ENCODE data around the gene AGL.
A peak's percentile ranks its signal among the peaks of the same experiment; 100 is the strongest.
"Not testable (repeated sequence)": the region's sequence is repeated elsewhere in the genome, so short reads cannot be mapped to it uniquely, and the experiment has no call there.

Gene AGL

GRCh38 chr1:99944192-99944591 is 94.0 kb downstream of the AGL start:
- DNase-seq = no peak

GRCh38 chr1:99945174-99945573 is 95.0 kb downstream of the AGL start:
- DNase-seq = no peak

- DNase-seq = no peak
Observed at GRCh38 chr1:99950486-99950885, 100.3 kb downstream of the AGL start.

GRCh38 chr1:99952522-99952921 is 102.4 kb downstream of the AGL start:
- no peak for DNase-seq

GRCh38 chr1:99955375-99955774 is 105.2 kb downstream of the AGL start:
- no peak for DNase-seq

- no peak for DNase-seq
Observed at GRCh38 chr1:99956755-99957154, 106.6 kb downstream of the AGL start.

- no peak for DNase-seq
Observed at GRCh38 chr1:99957818-99958217, 107.7 kb downstream of the AGL start.

- not testable (repeated sequence) for DNase-seq
Observed at GRCh38 chr1:99959189-99959705, 109.1 kb downstream of the AGL start.

GRCh38 chr1:99960260-99960659 is 110.1 kb downstream of the AGL start:
- not testable (repeated sequence) for DNase-seq

- DNase-seq = no peak
Observed at GRCh38 chr1:99963041-99963795, 113.1 kb downstream of the AGL start.

- no peak for DNase-seq
Observed at GRCh38 chr1:99964806-99965205, 114.6 kb downstream of the AGL start.

GRCh38 chr1:99965646-99966375 is 115.7 kb downstream of the AGL start:
- DNase-seq = no peak

- no peak for DNase-seq
Observed at GRCh38 chr1:99968214-99968613, 118.1 kb downstream of the AGL start.

- DNase-seq = no peak
Observed at GRCh38 chr1:99969260-99969728, 119.1 kb downstream of the AGL start.

- peak; percentile 48 to 77 for DNase-seq
Observed at GRCh38 chr1:99969729-99970621, 119.8 kb downstream of the AGL start, which contains the start of gene SLC35A3. SLC35A3 (plus strand) TSS chr1:99969996; CDS start chr1:99993555, 23,559 bp downstream.

GRCh38 chr1:99970713-99971255 is 120.6 kb downstream of the AGL start:
- no peak for DNase-seq

- DNase-seq = not testable (repeated sequence)
Observed at GRCh38 chr1:99972066-99972465, 121.9 kb downstream of the AGL start.

Measured in hippocampal formation (tissue), 2 donors.